GM12801 (cell line): ENCODE measurements around the gene AAGAB.

ENCODE experiments used
- TF ChIP-seq, protein P1 (sequence below): IDR thresholded peaks from one replicate; pipeline ENCODE4 v1.5.1; 2011; ENCODE audit warnings: control low read depth; ENCODE audit not compliant: insufficient read length; ENCODE audit errors: extremely low read depth

AAGAB gene

GRCh38 chr15:67248011-67248505 lies 6.4 kb downstream of the AAGAB start:
- TF ChIP-seq, protein P1, sequence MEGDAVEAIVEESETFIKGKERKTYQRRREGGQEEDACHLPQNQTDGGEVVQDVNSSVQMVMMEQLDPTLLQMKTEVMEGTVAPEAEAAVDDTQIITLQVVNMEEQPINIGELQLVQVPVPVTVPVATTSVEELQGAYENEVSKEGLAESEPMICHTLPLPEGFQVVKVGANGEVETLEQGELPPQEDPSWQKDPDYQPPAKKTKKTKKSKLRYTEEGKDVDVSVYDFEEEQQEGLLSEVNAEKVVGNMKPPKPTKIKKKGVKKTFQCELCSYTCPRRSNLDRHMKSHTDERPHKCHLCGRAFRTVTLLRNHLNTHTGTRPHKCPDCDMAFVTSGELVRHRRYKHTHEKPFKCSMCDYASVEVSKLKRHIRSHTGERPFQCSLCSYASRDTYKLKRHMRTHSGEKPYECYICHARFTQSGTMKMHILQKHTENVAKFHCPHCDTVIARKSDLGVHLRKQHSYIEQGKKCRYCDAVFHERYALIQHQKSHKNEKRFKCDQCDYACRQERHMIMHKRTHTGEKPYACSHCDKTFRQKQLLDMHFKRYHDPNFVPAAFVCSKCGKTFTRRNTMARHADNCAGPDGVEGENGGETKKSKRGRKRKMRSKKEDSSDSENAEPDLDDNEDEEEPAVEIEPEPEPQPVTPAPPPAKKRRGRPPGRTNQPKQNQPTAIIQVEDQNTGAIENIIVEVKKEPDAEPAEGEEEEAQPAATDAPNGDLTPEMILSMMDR: no peak

DNA sequence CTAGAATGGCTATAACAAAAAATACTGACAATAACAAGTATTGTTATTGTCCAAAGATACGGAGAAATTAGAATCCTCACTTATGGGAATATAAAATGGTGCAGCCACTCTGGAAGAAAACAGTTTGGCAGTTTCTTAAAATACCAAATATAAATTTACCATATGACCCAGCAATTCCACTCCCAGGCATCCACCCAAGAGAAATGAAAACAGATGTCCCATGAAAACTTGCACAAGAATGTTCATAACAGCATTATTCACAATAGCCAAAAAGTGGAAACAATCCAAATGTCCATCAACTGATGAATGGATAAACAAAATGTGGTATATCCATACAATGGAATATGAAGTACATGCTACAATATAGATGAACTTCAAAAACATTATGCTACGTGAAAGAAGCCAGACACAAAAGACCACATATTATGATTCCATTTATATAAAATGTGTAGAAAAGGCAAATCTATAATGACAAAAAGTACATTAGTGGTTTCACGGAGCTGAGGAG lies 9.4 kb downstream of the AAGAB start:
- TF ChIP-seq, protein P1: no peak

- TF ChIP-seq, protein P1: no peak
Observed at GRCh38 chr15:67242708-67243111, 11.8 kb downstream of the AAGAB start.

DNA sequence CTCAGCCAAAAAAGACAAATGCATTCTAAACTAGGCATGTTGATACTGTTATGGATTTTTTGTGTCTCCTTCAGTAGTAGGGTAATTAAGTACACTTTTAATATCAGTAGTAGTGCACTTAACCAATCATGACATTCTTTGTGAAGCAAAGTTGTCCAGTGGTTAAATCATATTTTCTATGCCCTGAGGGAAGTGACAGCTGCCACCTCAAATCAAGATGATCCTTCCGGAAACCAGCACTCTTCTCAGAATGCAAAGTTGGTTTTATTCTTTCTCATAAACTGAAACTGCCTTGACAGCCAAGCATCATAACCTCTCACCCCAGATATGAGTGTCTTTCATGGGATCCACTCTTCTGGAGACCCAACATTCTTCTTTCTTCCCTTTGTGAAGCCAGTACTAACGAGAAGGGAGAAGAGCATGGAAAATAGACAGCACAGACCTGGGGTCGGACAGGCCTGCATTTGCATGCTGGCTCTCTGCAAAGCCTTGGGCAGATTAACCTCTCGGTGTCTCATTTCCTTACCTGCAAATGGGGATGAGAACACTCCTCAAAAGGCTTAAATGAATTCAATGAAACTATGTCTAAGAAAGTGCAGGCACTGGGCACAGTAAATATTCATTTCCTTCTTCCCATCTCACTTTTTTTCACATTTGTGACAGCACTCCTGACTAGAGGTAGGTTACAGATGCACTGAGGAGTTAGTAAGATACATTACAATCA lies 13.2 kb downstream of the AAGAB start:
- TF ChIP-seq, protein P1: no peak

- TF ChIP-seq, protein P1: no peak
Observed at GRCh38 chr15:67240235-67241131, 14.0 kb downstream of the AAGAB start.

DNA sequence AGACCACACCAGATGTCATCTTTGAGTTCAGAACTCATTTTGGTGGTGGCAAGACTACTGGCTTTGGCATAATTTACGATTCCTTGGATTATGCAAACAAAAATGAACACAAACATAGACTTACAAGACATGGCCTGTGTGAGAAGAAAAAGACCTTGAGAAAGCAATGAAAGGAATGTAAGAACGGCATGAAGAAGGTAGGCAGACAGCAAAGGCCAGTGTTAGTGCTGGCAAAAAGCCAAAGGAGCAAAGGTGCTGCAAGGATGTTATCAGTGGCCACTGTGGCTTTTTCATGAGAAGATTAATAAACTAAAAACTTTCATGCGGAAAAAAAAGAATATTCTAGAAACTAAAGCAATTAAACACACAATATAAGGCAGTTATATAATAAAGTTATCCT lies 21.9 kb downstream of the AAGAB start:
- TF ChIP-seq, protein P1: no peak

GRCh38 chr15:67230504-67230903 lies 24.0 kb downstream of the AAGAB start:
- TF ChIP-seq, protein P1: no peak
